HG02588 (cell line): ENCODE measurements around the gene OGFOD3.

Experiments
- ATAC-seq: cut with Tn5 transposase; IDR thresholded peaks from one replicate; pipeline ENCODE4 v1.9.1; 2021; ENCODE audit warnings: mild to moderate bottlenecking, moderate library complexity; ENCODE audit not compliant: unreplicated experiment

Gene OGFOD3

GRCh38 chr17:82447876-82448275 is 29.5 kb upstream of the OGFOD3 start:
- ATAC-seq, result no peak

- ATAC-seq, result no peak
Measured at GRCh38 chr17:82446649-82447048, 28.3 kb upstream of the OGFOD3 start.

GRCh38 chr17:82446124-82446523 is 27.7 kb upstream of the OGFOD3 start:
- no peak for ATAC-seq

GRCh38 chr17:82445542-82445941 is 27.2 kb upstream of the OGFOD3 start:
- ATAC-seq, result no peak

DNA sequence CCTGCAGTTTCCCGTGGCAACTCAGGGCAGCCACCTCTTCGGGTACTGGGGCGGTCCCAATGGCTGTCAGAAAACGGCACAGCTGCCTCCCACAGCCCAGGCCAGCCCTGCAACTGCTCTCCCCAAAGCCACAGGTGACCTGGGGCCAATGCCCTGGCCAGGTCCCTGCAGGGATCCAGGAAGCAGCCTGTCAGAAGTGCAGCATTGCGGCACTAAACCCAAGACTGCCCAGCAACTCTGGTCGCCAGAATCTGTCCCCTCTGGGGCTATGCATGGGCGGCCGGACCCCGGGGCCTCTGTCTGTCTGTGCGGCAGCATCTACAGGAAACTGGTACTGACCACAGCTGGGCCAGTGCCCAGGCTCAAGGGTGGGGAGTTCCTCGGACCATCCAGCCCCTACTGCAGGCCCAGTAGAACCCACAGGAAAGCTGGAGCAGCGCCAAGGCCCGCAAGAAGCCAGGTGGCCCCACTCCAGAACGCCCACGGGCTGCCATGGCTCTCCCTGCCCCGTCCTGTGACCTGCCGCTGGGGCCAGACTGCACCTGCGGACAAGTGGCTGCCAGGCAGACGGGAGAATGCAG is 26.6 kb upstream of the OGFOD3 start:
- no peak for ATAC-seq

DNA sequence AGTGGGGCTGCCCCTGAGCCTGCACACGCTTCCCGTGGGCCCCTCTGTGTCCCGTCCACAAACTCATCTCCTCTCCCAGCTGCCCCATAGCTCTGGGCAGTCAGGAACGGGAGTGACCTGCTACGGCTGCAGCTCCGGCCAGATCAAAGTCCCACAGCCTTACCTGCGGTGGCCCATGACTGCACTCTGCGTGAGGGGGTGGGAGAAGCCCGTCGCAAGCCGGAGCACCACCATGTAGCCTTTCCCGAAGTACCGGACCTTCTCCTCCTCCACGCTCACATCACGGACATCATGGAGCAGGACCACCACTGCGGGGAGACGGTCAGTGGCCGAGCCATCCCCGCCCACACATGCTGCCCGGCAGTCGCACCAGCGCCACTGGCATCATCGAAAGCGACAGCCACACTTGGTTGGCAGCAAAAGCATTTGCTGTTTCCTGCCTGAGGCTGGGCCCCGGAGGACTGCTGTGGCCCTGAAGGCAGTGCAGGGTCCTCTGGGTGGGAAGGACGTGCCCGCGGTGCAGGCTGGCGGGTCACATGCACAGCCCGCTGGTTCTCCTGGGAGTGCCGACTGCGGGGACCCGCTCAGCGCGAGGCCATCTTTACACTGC is 26.0 kb upstream of the OGFOD3 start:
- no peak for ATAC-seq

GRCh38 chr17:82443465-82444283 is 25.3 kb upstream of the OGFOD3 start:
- no peak for ATAC-seq

- no peak for ATAC-seq
Measured at GRCh38 chr17:82442643-82443464, 24.5 kb upstream of the OGFOD3 start.

DNA sequence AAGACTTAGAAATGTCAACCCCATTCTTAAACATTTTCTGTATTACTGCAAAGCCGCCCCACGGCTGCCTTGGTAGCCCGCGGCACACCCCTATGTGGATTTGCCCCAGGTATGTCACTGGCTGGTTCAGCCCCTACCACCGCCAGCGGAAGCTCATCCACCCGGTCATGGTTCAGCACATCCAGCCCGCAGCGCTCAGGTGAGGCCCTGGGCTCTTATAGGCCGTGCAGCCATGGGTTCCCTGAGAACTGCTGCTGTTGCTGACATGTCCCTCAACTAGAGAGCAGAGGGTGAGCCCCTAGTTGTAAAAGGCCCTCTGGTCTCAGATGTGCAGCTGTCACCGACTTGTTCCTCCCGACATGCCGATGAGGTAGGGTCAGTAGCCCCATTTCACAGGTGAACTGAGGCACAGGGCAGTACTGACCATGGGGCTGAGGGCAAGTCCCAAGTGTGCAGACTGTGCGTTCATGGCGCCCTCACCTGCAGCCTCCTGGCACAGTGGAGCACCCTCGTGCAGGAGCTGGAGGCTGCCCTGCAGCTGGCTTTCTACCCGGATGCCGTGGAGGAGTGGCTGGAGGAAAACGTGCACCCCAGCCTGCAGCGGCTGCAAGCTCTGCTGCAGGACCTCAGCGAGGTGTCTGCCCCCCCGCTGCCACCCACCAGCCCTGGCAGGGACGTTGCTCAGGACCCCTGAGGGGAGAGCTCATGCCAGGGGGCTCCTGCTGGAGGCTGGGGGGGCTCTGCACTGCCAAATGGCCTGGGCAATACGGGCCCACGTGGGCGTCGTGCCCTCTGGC is 23.5 kb upstream of the OGFOD3 start:
- ATAC-seq, result no peak

GRCh38 chr17:82440991-82441627 is 22.7 kb upstream of the OGFOD3 start:
- ATAC-seq, result no peak

DNA sequence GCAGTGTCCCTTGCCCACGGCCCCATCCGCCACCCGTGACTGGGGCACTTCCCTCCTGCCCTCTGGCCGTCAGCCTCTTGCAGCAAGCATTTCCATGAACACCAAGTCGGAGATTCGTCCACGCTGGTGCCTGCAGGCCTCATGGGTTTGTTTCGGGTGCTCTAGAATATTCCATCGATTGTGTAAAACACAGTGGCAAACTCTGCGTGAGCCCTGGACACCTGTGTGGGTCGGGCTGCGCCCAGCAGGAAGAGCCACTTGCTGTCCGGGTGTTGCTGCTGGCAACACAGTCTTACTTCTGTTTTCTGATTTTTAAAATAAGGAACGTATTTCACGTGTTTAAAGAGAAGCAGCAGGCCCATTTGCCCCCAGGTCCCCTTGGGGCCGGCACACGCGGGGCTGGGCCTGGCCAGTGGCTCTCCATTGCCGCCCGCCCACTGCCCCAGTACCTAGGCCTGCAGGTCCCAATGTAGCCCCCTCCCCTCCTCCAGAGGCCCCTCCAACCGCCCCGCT is 22.1 kb upstream of the OGFOD3 start:
- ATAC-seq, result no peak

GRCh38 chr17:82439829-82440365 is 21.5 kb upstream of the OGFOD3 start:
- no peak for ATAC-seq

- no peak for ATAC-seq
Measured at GRCh38 chr17:82439194-82439828, 20.9 kb upstream of the OGFOD3 start.

DNA sequence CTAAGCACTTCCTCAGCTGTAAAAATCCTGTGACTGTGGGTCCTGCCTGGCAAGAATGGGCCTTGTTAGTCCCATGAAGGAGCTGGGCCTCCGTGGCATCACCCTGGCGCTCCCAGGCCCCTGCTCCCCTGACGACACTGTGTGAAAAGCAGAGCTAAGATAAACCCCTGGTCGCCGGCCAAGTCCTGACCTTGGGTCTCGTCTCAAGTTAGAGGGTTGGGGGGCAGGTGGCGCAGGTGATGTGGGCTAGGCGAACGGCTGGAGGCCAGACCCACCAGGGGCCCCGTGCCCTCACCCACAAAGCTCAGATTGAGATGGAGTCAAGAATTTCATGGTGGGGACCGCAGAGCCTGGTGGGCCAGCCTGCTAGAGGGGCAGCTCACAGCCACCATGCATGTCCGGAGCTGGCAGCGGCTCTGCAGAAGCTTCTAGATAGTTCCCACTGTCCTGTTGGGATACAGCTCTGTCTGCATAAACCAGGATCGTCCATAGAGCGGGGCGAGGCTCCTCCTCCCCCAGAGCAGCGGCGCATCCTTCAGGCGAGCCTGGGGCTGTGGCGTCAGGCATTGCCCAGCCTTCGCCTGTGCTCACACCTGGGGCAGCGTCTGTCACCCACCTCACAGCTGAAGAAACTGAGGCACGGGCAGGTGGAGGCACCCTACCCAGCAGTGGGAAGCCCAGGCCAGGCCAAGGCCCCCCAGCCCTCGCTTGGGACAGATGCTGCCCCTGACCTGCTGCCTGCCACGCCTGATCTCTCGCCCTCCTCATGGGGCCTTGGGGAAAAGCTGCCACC is 20.2 kb upstream of the OGFOD3 start:
- ATAC-seq, result no peak

DNA sequence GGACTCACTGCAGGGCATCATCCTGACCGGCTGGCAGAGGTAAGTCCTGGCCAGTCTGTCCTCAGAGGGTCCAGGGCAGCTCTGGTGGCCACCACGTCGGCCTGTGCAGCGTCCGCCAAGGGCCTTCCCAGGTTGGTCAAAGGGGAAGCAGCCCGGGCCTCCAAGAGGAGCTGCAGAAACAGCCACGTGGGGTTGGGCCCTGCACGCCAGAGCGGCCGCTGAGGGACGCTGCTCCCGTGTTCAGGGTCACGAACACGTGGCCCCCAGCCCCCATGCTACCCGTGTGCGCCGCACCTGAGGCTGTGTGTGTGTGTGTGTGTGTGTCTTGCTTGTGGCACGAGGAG is 18.9 kb upstream of the OGFOD3 start:
- ATAC-seq, result no peak

DNA sequence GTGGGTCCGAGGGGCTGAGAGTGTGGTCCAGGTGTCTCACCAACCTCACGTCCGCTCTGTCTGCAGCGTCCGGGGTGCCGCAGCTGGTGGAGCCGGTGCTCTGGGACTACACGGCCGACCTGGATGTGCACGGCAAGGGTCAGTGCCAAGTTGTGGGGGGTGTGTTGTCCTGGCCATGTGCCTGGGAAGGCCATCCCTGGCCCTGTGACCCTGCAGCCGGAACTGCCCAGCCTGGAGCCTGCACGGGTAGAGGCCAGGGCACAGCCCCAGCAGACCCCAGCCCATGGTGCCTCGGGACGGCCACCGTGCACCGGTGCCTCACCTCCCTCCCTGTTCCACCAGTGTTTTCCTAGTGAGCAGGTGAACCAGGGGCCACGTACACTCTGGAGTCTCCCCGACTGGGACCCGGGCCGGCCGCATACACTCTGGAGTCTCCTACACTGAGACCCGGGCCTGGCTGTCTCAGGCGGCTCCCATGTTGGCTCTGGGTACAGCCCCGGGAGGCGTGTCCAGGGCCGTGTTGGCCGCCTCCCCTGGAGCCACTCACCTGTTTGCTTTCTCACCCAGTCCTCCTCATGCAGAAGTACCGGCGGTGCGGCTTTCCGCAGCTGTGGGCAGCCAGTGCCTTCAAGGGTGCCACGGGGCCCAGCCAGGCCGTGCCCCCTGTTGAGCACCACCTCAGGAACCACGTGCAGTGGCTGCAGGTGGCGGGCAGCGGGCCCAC is 18.4 kb upstream of the OGFOD3 start:
- ATAC-seq, result no peak

DNA sequence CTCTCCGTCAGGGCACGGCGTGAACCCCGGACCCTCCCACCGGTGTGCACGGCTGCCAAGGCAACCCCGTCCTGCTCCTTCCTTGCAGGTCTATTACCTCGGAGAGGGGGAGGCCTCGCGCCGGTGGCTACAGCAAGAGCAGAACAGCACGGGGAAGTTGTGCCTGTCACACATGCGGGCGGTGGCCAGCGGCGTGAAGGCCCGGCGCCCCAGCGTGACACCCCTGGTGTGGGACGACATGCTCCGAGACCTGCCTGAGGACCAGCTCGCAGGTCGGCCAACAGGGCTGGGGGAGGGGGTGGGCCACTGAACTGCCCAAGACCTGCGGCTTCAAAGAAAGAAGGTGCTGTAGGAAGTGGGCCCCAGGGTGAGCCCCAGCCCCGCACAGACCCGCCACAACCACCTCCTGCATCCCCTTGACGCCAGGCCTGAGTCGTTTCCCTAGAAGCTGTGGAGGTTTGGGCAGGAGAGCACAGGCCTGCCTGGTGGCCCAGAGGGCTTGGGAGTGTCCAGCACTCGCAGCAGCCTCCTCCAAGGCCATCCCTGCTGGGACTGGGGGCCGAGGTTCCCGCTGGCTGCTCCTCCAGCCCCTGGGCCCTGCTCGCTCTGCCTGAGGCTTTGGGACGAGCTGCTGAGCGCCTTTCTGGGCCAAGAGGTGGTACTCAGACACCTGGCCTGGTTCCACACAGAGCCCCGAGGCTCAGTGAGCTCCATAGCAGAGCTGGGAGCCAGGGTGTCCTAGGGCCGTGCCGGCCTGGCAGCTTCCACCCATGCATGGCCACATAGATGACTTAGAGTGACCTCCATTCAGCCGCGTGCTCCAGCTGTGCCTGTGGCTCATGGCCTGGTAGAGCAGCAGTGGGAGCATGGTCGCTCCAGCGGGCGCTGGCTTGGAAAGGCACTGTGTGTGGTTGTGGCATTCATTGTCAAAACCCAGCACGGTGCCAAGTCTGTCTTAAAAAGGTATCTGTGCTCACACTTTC is 17.5 kb upstream of the OGFOD3 start:
- no peak for ATAC-seq
